ENCODE measurements around the gene SH3RF3. TPM values are rescaled to one million over a fixed set of nuclear protein-coding genes. Genes with fewer than 3 reads are reported as not detected.

SH3RF3 gene
- total RNA-seq, 1 donor from 2014 or later = 0.23 TPM

- intact Hi-C loops (cut with micrococcal nuclease) = no loop called here
Measured at GRCh38 chr2:109199790-109200189, 70.8 kb downstream of the SH3RF3 start.

DNA sequence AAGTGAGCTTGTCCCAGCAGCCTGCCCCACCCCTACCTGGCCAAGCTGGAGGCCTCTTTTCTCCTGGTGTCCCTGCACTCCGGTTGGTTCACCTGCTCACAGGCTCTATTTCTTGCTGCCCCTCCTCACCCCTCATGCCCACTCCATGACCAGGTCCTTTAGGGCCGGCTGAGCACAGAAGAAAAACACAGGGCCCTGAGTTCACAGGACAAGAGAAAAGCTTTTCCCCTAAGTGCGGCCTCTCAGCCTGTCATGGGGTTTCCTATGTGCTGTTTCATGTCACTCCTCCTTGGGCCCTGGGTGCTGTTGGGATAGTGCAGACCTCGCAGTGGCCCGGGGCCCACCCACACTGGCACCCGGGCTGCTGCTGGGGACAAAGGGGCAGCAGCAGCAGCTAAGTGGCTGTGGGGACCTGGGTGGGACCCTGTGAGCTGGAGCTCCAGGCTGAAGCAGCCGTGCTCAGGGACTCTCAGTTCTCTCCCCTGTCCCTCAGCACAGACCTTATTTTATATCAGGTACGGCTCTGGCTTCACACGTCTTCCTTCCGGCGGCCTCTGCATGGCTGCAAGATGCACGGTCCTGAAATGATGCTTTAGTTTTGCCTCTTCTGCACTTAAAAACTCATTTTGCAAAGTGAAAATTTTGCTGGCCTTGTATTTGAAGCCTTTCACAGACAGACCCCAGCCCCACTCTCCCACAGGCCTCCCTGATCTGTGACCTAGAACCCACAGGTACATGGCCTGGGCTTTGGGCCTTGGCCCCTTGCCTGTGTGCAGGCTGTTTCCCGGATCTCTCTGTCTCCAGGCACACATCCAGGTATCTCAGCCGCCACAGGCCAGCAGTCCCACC, 71.8 kb downstream of the SH3RF3 start:
- intact Hi-C loops (cut with micrococcal nuclease) = no loop called here

DNA sequence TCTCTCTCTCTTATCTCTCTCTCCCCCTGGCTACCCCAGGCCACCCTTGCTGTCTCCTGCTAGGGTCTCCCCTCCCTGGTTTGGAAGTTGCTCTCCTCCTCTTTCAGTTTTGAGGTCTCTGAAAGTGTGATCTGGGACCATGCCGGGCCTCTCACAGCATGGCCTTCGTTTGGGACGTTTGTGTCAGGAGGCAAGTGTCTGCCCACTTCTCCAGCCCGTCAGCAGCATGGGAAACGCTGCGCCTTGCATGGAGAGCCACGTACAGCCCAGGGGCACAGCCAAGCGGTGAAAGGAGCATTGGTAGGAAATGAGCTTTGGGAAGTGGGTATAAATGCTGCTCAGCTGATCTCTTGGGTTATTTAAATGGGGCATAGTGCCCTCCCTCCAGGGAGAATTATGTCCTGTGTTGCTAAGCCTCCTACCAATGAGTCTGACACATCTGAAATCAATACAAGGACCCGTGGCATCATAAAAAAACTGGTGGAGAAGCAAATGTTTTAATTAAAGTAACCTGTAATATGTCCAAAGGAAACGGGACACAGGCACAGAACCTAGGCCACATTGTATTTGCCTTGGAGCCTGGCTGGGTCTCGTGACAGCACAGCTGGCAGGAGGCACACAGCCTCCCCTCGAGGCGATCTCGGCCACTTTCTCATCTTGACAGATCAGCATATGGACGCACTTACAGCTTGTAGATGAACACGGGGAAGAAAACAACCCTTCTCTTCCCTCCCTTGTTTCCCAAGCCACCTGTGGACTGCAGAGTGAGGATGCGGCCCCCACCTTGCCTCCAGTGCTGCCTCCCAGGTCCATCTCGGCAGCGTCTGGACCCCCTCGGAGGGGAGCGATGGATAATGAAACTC, 72.7 kb downstream of the SH3RF3 start:
- intact Hi-C loops (cut with micrococcal nuclease) = no loop called here

GRCh38 chr2:109202486-109202885, 73.5 kb downstream of the SH3RF3 start:
- intact Hi-C loops (cut with micrococcal nuclease) = no loop called here

DNA sequence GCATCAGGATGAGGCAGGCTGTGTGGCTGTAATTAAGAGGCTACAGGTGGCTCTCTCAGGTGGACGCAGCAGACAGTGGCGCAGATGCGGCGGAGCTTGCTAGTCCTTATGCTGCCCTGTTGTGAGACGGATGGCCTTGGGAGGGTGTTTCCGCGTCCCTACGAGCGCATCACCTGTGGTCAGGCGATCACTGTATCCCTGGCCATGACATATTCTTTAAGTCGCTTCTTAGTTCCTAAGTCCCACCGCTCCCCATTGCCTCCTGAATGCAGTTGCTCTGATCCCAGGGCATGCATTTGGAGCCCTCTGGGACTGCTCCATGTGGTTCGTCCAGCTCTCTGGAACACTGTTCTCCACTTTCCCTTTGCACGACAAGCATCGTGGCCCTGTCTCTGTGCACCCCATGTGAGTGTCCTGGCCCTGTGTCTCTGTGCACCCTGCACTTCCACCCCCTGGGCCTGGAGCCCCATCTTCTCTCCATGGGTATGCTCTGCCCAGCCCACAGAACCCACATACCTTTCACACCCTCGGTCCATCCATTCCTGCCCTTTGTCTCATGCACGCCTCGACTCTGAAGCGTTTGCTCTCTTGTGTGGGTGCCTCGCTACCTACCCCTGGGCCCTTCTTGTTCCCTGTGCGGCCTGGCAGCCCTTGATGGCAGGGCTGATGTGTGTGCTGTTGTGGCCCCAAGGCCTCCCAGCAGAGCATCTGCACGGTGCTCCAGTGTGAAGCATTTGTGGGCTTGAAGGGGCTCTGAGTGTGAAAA, 74.4 kb downstream of the SH3RF3 start:
- intact Hi-C loops (cut with micrococcal nuclease) = no loop called here

- intact Hi-C loops (cut with micrococcal nuclease) = no loop called here
Measured at GRCh38 chr2:109204412-109204811, 75.4 kb downstream of the SH3RF3 start.

GRCh38 chr2:109205447-109205846, 76.4 kb downstream of the SH3RF3 start:
- intact Hi-C loops (cut with micrococcal nuclease) = no loop called here

DNA sequence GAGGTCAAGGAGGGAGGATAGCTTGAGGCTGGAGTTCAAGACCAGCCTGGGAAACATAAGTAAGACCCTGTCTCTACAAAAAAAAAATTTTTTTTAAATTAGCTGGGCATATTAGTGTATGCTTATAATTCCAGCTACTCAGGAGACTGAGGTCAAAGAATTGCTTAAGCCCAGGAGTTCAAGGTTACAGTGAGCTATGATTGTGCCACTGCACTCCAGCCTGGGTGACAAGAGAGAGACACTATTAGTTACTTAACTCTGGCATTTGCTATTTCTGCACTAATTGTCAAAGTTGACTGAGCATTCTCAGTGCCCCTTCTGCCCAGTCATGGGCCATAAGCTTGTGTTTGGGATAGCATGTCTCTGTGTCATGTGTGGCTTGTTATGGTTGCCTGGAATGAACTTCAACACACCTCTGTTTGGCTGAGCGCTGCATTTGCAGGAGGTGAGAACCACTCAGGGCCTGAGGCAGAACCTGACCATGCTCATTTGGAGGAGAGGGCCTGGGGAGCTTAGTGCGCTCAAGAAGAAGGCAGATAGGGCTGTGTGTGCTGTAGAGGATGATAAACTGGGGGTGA, 77.7 kb downstream of the SH3RF3 start:
- intact Hi-C loops (cut with micrococcal nuclease) = no loop called here

DNA sequence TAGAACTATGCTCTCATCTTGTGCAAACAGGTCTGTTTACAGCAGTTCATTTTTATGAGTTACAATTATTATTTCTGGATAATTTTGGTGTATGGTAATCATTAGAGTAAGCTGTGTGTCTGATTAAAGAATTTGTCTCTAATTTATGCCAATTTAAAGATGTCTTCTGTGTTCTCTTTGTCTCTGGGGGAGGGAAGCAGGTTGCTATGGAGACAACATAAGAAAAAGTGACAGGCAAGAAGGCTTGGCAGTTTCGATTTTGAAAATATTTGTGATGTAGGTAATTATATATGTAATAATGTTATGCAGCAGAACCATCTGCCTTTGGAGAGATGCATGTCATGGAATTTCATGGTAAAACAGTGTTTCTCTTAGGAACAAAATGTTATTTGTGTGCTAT, 78.2 kb downstream of the SH3RF3 start:
- intact Hi-C loops (cut with micrococcal nuclease) = no loop called here

DNA sequence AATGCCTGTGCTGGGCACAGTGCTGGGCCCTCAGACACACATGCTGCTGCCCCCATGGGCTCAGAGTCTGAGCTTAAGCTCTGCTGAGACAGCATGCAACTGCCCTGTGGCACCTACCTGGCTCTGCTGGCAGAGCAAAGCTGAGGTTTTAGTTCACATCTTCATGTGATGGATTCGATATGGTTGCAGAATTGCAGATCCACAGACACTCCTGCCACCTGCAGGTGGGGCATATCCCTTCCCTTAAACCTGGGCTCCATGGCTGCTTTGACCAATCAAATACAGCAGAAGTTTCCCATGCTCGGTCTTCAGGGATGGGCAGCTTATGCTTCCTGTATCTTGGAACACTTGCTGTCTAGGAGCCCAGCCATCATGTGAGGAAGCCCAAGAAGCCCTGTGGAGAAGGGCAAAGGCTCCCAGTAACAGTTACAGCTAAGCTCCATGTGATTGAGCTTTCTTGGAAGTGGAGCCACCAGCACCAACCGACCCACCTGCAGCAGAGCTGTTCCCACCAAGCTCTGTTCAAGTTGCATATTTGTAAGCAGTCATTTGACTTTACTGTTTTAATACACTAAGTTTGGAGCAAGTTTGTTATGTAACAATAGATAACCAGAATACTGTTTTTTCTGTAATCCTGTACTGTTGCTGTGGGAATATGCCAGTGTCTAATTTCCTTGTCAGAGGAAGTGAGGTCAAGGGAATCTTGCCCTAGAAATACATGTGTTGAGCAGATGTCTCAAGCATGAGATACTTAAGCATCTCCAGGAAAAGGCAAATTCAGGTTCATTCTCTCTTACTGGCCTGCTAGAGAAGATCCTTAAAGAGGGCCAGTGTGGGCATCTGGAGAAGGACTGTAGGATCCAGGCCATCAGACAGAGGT, 79.3 kb downstream of the SH3RF3 start:
- intact Hi-C loops (cut with micrococcal nuclease) = no loop called here

DNA sequence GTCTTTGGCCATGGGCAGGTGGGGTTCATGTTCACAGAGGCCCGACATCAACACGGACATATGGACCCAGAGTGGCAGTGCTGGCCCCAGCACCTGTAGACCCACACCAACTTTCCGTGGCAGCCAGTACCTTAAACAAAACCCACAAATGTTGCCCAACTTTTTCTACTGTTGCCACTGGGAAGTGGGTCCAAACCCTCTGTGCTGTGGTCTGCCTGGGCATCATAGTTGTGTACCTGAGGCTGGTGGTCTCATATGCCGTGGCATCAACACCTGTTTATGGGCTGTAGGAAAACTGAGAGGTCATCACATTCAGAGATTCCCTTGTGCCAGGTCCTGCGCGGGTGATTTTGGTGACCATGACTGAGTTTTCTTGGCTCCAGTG, 79.9 kb downstream of the SH3RF3 start:
- intact Hi-C loops (cut with micrococcal nuclease) = no loop called here

GRCh38 chr2:109209412-109209811, 80.4 kb downstream of the SH3RF3 start:
- intact Hi-C loops (cut with micrococcal nuclease) = no loop called here

GRCh38 chr2:109209941-109210340, 80.9 kb downstream of the SH3RF3 start:
- intact Hi-C loops (cut with micrococcal nuclease) = loop anchor here (5.0 to 10.0 kb wide), 3 partner anchors 127 to 675 kb away; partner anchors contain the start of genes CCDC138 and LIMS1

DNA sequence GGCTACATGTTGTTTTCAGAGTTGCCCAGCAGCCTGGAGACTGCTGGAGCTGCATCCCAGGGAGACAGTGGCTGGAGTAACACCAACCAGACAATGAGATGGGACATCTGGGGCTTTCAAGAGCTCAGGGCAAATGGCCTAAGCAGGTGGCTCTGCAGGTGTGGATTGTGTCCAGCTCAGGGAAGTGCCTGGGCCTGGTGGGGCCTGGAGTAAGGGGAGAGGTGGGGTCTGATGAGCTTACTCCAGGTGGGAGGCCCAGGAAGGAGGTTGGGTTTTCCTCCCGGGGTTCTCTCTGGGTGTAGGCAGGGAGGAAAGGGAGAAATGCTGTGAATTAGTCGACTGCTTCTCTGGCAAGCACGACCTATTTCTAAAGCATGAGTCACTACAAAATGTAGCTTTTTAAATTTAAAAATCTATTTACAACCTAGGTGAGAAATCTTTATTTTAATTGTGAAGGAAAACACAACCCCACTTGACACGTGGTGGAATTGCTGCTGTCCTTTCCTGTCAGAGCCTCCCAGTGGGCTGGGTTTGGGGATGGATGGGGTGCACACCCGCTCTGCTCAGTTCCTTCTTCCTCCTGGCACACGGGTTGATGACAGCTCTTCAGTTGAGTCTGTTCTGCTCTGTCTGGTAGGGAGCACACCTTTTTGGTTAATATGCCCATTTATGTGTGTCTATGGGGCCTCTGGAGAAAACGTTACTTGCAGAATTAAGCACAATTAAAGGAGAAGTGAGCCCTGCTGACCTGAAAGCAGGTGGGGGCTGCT, 81.6 kb downstream of the SH3RF3 start:
- intact Hi-C loops (cut with micrococcal nuclease) = loop anchor here (5.0 to 10.0 kb wide), 3 partner anchors 127 to 676 kb away; partner anchors contain the start of genes CCDC138 and LIMS1

DNA sequence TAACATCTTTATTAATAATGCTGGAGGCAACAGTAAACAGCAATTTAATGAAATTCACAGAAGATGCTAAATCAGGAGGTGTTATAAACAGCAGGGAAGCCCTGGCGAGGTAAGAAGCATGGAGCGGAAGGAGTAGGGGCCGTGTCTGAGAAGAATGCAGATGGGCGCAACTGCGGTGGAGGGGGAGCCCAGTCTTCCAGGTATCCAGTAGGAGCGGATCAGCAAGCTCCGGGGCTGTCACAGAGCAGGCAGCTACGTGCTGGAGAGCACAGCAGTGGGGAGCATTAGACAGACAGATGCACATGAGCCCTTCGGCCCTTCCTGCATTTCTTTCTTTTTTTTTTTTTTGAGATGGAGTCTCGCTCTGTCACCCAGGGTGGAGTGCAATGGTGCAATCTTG, 82.3 kb downstream of the SH3RF3 start:
- intact Hi-C loops (cut with micrococcal nuclease) = loop anchor here (5.0 to 10.0 kb wide), 3 partner anchors 126 to 677 kb away; partner anchors contain the start of genes CCDC138 and LIMS1

DNA sequence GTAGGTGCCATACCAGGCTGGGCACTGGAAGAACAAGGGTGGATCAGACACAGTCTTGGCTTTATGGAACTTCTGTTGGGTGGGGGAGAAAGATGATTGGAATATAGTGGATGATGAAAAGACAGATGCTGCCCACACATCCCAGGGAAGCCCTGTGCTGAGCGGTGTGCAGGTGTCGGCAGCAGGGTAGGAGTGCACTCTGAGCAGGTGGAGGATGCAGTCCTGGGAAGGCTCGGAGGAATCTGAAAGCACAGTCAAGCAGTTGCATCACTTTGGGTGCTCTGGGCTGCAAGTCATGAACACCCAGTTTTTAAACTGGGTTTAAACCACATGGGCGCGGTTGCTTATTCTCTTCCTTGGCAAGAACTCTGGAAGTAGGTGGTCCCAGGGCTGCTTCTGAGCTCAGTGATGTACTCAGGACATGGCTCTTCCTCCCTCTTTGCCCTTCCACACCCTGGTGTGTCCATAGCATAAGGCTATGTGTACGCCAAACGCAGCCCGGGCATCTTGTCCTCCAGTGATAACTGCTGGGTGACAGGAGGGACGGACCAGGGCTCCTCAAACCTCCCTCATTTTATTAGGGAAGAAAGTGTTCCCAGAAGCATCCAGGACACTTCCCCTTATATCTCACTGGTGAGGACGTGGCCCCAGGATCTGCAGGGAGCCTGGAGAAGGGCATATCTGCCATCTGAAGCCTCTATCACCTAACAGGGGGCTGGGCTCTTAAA, 84.0 kb downstream of the SH3RF3 start:
- intact Hi-C loops (cut with micrococcal nuclease) = loop anchor here (5.0 to 10.0 kb wide), 3 partner anchors 124 to 678 kb away; partner anchors contain the start of genes CCDC138 and LIMS1

DNA sequence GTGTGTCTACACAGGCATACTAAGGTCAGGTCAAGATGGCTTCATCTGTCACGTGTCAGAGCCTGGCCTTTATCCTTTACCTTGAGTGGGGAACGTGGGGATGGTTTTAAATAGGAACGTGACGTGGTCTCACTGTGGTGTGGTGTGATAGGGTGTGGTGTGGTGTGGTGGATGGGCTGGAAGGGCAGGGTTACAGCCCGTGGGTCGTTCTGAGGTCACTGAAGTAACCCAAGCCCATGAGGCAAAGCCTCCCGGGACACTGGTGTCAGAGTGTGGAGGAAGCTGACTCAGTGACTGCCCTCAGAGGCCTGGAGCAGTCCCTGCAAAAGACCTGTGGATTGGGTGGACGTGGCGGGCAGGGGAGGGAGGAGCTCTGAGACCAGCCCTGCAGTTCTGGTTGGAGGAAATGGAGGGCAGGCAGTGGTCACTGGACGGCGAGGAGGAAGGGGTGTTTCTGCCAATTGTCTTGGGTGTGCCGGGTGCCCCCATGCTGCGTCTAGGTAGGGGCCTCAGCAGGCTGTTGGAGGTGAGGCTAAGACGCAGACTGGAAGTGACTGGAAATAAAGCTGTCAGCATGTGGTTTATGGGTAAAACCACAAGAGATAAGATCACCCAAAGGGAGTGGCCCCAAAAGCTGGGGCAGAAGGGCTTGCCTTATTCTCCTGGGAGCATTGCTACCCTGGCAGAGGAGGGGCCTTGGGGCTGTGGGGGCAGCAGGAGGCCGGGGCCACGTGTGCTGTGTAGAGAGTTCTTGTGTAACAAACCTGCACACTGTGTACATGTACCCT, 84.8 kb downstream of the SH3RF3 start:
- intact Hi-C loops (cut with micrococcal nuclease) = loop anchor here (1.0 to 10.0 kb wide), 6 partner anchors 70 to 679 kb away; partner anchors contain the start of genes CCDC138, LIMS1 and SH3RF3

Measured in T-helper 2 cell treated with Interferon-gamma antibody and Interleukin-4, amounts not matched to agents 100 ng/mL and 5 ng/mL, for 36 hours (primary cell).